Hepatocyte (in vitro differentiated cells): ENCODE results near the gene ZNF564.

Experiments
- CTCF ChIP-seq: fragments of 200-600 bp; sonication (generic); IDR thresholded peaks from 2 replicates; pipeline ENCODE4 v1.5.1; 2016; ENCODE audit warnings: antibody characterized with exemption, mild to moderate bottlenecking; ENCODE audit not compliant: poor library complexity
- EZH2 ChIP-seq: fragments of 200-600 bp; sonication (generic); IDR thresholded peaks from 2 replicates; pipeline ENCODE4 v1.6.1; 2016; ENCODE audit warnings: antibody characterized with exemption, mild to moderate bottlenecking, borderline replicate concordance
- EZH2phosphoT487 ChIP-seq: fragments of 200-600 bp; sonication (generic); IDR thresholded peaks from one replicate; pipeline ENCODE4 v1.6.1; 2018; ENCODE audit warnings: antibody characterized with exemption, mild to moderate bottlenecking, low read depth, moderate library complexity; ENCODE audit not compliant: unreplicated experiment, severe bottlenecking

DNA sequence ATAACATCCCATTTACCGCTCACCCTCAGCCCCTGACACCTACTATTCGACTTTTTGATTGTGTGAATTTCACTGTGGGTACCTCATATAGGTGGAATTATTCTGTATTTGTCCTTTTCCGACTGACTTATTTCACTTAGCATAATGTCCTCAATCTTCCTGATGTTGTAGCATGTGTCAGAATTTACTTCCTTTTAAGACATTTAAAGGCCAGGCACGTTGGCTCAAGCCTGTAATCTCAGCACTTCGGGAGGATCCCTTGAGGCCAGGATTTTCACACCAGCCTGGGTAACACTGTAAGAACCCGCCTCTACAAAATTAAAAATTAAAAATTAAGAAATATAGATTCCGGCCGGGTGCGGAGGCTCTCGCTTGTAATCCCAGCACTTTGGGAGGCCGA lies 46.3 kb upstream of the ZNF564 start:
- TF ChIP-seq CTCF (no peak), EZH2phosphoT487 (no peak), EZH2 (no peak)
